Stimulated activated CD8-positive, alpha-beta memory T cell treated with anti-CD3 and anti-CD28 coated beads, Interleukin-4, amount 100 ng/mL, for 1 hour (primary cell): ENCODE results near the gene ADGRG1.
A peak's percentile ranks its signal among the peaks of the same experiment; 100 is the strongest.
"Not testable (repeated sequence)": the region's sequence is repeated elsewhere in the genome, so short reads cannot be mapped to it uniquely, and the experiment has no call there.

ENCODE experiments used
- DNase-seq, 2 donors: peaks; one replicate each; pipeline ENCODE4 v3.0.0-alpha.2; 2020; ENCODE audit warnings: low read depth in 2 of 2, low spot score in 1 of 2

ADGRG1 gene

DNA sequence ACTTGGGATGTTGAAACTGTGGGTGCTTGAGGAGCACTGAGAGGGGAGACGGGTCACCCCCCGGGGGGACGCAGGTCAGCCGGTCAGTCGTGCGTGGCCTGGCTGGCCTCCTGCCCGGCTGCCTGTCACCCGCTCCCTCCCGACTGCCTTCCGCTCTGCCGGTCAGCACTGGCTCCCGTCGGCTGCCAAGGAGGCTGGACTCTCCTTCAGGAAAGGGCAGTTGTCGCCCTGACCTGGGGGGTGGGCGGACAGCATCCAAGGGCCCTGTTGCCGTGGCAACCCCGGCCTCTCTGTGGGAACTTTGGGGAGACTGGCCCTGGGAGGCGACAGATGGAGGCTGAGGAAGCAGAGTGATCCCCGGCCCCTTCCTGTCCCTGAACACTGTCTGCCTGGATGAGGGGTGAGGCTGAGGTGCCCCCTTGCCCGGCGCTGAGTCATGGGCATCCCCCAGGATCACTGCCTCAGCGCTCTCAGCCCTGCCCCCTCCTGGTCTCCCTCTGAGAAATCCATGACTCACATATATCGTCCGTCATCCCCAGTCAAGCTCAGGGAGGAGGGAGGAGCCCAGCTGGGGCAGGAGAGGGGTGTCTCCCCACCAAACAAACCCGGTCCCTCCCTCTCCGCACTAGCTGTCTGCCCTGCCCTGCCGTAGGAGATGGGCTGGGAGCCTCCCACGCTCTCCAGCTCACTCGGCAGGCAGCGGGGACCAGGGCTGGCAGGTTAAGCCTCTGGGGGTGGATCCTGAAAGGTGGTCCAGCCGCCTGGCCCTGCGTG, at the start of gene ADGRG1:
ADGRG1 (plus strand) TSS at position 623 of the 774 bp plus-strand sequence. CDS start 21,658 bp downstream, outside the sequence.
- DNase-seq = no peak

DNA sequence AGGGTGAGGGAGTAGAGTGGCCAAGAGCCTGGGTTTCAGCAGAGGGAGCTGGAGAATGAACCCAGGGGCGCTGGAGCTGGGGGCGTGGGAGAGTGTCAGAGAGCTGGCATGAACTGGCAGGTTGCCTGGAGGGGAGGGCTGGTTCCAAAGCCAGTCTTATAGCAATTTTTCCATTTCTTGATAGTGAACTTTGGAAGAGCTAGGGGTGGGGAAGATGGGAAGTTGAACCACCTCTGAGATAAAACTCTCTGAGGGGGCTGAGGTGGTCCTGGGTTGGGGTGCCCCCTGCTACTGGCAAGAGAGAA, 49.1 kb upstream of the ADGRG1 start:
- no peak for DNase-seq

DNA sequence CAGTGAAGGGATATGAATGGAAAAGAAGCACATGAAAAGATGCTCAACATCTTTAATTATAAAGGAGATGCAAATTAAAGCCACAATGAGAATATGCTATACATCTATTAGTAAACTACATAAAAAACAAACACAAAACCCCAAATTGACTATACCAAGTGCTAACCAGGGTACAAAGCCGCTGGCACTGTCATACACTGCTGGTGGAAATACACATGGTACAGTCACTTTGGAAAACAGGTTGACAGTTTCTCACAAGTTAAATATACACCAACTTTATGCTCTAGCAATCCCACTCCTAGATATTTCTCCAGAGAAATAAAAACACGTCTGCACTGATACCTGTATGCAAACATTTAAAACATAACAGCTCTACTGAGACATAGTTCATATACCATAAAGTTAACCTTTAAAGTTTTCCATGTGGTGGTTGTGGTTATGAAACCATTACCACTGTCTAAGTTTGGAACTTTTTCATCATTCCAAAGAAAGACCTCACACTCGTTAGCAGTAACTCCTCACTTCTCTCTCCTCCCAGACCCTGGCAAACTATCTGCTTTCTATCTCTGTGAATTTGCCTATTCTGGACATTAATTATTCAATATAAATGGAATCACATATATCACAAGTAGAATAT, 43.3 kb upstream of the ADGRG1 start:
- no peak for DNase-seq

DNA sequence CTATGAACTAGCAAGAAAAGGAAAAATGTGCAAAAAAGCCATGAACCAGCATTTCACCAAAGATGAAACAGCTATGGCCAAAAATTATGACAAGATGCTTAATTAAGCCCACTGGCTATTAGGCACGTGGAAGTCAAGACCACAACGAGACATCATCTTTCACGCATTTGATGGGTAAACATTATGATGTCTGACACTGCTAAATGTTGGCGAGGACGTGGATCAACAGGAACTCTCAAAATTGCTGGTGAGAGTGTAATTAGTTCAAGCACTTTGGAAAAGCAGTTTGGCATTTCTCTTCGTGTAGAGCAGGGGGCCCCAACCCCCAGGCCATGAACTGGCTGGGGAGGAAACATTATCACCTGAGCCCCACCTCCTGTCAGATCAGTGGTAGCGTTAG, 39.6 kb upstream of the ADGRG1 start:
- no peak for DNase-seq

DNA sequence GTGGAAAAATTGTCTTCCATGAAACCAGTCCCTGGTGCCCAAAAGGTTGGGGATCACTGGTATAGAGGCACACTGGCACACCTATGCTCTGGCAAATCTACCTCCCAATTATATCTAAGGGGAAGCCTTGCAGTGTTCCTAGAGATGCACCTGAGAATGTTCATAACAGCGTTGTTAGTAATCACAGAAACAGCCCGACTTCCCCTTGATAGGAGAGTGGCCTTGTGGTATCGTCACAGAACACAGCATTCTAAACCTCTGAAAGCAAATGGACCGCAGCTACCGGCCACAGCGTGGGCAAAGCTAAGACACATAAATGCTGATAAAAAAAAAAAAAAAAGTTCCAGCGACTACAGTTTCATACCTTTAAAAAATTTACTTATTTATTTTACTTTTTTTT, 39.1 kb upstream of the ADGRG1 start:
- DNase-seq = no peak

DNA sequence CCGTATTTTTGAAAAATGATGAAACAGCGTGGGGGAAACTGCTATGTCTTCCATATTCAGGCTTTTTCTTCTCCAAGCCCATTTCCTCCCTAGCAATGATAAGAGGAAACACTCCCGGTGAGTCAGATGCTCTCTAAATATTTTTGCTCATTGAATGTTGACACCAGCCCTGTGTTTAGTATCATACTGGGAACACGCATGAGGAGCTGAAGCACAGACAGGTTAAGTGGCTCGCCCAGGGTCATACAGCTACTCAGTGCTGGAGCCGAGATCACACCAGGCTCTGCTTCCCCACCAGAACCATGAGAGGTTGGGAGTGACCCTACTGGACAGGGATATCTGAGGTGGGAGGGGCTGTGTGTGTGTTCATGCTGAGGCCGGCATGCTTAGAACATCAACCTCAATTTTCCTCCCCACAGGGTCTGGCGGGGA, 37.8 kb upstream of the ADGRG1 start:
- DNase-seq = no peak

DNA sequence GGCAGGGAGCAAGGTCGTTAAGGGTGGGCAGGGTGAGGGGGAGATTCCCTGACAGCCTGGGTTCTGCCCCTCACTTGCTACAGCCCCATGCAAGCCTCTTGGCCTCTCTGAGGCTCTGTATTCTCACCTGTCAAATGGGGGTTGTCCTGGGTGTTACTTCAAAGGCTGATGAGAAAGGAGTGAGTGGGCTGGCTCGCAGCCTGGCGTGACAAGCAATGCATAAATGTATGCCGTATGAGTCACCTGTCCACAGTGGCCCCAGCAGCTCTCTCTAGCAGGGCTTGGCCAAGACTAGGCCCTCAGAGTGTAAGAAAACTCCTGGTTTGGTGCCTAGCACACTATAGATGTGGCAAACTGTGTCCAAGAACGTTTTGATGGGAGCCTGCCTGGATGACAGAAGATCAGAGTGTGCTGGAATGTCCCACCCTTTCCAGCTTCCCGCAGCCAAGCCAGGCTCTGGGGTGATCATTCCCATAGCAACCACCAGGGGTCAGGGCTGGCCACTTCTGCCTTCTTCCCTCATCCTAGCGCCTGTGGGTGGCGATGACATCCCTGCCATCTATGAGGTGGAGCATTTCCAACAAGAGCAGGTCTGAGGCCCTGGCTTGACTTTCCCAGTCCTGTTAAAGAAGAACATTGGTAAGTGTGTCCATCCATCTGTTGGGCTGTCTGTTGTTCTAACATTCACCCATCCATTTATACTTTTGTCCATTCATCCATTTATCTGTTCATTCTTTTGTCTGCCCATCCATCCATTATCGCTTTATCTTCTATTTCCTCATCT, 37.2 kb upstream of the ADGRG1 start:
- no peak for DNase-seq

DNA sequence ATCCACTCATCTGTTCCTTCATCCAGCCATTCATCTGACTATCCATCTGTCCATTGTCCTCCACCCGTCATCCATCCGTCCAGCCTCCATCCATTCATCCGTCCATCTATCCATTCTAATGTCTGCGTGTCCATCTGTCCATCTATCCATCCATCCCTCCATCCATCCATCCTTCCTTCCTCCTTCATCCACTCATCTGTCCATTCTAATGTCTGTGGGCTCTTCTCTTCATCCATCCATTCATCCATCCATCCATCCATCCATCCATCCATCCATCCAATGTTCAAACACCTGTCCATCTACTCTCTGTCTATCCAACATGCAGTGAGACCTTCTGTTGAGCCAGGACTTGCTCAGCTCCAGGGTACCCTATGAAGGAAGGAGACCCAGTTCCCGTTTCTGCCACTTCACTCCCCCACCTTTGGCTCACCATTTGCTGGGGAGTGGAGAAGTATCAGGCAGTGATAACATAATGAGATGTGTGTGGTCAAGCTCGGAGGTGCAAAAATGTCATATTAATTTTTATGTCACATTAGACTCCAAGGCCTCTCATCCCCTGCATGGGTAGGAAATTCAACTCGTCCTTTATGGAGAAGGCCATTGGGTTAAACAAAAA, 36.5 kb upstream of the ADGRG1 start:
- DNase-seq = no peak

DNA sequence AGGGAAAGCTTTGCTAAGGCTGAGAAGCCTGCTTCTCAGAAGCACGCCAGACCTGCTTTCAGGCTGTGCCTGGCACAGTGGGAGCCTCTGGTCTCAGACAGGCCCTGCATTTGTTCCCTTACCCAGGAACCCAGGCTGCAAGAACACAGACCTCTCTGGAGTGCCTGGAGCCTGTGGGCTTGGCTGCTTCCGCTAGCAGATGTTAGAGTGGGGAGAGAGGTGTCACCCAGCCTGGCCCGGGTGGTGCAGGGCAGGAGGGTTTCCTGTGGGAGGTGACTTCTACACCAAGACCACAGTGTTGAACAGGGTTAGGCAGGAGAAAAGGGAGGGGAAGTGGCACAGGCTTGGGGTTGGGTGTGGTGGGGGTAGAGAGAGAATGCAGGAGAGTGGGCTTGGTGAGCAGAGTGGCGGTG, 35.8 kb upstream of the ADGRG1 start:
- peak in 1 of 2 donors; percentile 55 for DNase-seq

DNA sequence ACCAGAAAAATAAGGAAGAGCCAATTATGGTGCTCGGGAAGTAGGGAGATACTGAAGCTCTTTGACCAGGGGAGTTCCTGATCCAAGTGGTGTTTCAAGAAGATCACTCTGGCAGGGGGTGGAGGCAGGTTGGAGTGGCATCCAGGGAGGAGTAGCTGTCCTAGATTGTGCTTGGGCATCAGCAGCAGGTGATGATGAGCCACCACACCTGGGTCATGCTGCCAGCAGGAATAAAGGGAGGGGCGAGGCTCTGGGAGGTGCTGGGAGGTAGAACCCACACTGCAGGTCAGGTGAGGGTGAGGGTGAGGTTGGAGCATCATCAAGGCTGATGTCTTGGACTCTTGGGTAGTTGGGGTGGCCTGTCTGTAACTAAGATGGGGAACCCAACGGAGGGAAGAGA, 35.4 kb upstream of the ADGRG1 start:
- DNase-seq = no peak

DNA sequence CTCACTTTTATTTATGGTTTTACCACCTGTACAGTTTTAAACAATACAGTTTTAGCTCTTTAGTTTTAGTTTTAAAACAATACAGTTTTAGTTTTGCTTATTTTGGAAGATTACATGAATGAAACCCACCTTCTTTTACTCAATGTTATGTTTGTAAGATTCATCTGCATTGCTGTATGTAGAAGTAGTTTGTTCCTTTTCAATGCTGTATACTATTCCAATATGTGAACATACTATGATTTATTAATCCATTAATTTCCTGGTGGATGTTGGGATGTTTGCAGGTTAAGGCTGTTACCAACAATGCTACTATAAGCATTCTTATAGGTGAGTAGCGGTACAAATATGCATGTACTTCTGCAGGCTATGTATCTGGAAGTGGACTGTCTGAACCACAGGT, 34.4 kb upstream of the ADGRG1 start:
- DNase-seq = no peak

DNA sequence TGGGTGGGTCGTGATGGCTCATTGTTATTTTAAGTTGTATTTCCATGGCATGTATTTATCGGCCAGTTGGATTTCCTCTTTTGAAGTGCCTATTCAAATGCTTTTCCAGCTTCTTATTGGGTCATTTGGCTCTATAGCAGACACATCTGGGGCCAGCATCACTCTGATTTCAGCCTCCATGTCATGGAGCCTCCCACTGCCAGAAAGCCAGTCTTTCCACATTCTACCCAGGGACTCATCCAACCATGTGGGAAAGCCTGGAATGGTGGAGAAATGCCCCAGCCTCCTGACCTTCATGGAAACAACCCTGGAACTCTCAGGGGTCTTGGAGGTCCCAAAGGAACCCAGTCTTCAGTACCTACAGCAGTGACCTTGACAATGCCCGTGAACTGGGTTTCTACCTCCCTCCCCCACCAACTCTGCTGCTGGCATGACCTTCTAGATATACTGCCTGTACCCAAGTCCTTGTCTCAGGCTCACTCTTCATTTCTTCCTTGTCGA, 33.8 kb upstream of the ADGRG1 start:
- DNase-seq = no peak

DNA sequence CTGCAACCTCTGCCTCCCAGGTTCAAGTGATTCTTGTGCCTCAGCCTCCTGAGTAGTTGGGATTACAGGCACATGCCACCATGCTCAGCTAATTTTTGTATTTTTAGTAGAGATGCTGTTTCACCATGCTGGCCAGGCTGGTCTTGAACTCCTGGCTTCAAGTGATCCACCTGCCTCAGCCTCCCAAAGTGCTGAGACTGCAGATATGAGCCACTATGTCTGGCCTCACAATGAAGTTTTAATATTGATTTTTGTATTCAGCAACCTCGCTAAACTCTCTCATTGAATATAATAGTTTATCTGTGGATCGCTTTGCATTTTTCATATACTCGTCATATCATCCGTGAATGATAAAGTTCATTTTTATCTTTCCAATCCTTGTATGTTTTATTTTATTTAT, 32.2 kb upstream of the ADGRG1 start:
- DNase-seq = not testable (repeated sequence)

DNA sequence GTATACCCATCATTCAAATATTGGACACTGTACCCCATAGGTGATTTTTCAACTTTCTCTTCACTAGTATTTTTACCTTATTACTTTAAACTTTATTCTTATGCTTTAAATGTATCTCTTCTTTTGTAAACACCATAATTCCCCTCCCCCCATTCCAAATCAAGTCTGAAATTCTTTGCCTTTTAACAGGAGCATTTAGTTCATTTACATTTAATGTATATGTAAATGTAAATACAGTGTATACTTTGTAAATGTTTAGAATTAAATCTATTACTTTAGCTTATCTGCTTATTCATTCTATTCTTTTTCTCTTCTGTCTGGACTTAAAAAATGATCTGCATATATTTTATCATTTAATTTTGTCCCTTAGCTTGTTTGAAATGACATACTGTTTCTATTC, 30.0 kb upstream of the ADGRG1 start:
- no peak for DNase-seq

DNA sequence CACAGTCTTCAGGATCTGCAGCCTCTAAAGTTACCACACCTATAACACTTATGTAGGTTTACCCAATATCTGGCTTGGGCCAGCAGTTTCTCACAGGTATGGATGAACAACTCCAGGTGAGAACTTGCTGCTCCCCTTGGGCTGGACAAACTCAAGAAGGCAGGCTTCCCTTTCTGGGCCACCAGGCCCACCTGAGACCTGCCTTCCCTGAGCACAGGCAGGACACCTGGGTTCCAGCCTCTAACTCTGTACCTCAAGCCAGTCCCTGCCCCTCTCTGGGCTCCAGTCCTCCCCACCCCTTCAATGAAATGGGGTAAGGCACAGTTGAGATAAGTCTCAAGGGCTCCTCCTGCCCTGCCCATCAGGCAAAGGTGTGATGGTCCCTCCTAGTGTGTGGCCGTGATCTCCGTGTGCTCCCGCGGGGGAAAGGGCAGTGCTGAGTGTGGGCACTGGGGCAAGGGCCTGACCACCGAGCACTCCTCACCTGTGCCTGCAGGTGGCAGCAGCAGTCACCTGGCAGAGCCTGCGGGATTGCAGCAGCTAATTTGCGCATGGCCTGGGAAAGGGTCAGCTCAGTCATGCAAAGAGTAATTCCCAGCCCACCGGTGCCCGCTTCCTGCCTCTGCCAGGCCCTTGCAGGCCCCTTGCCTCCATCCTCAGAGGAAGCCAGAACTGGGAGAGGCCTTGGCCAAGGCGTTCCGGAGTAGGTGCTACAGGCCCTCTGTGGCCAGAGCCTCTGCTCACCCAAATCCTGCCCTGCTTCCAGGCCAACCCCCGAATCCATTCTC, 28.2 kb upstream of the ADGRG1 start:
- no peak for DNase-seq

DNA sequence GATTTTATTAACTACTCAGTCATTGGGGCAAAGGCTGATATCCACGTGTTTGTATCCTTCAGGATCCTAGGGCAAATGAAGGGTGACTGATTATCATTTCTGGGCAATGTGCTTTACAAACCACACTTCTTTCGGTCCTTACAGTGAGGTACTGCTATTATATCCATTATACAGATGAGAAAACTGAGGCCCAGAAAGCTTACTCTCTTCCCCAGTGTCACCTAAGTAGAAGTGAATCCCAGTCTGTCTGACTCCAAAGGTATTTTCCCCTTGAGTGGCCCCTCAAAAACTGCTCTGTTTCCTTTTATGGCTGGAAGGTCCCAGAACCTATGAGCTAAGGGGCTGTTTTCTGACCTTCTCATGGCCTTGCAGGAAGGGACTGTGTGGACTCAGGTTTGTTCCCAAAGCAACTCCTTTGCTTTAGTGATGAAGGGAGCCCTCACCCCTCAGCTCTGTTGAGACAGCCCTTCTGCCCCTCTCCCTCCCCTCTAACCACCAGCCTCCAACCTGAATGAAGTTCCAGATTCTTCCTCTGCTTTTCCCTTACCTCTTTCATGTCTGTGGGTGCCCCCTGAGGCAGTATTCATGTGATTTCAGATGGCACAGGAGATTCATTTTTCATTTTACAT, 27.4 kb upstream of the ADGRG1 start:
- DNase-seq = no peak

DNA sequence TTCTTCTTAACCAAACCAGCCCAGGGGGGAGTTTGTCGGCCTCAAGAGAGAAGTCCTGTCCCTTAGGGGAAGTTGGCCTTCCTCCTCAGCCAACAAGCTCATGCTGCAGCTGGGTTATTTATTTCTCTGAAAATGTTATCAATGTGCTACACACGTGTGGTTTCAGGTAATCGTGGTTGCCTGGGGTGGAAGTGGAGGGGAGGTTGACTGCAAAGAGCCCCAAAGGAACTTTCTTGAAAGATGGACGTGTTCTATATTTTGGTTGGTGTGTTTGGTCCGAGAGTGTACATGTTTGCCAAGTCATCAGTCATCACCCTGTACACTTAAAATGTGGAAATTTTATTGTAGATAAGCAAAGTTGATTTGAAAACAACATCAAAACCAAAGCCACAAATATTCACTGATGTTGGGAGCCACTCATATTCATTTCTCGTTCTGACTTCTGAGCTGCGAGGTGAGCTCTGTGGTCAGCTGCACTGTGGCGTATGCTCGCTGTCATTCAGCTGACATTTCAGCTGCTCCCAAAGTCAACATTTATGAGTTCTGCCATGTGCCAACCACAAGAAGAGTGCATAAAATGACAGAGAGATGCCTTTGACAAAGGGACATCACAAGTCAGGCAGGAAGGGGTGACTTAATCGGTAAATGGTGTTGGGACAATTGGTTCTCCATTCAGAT, 26.5 kb upstream of the ADGRG1 start:
- no peak for DNase-seq

DNA sequence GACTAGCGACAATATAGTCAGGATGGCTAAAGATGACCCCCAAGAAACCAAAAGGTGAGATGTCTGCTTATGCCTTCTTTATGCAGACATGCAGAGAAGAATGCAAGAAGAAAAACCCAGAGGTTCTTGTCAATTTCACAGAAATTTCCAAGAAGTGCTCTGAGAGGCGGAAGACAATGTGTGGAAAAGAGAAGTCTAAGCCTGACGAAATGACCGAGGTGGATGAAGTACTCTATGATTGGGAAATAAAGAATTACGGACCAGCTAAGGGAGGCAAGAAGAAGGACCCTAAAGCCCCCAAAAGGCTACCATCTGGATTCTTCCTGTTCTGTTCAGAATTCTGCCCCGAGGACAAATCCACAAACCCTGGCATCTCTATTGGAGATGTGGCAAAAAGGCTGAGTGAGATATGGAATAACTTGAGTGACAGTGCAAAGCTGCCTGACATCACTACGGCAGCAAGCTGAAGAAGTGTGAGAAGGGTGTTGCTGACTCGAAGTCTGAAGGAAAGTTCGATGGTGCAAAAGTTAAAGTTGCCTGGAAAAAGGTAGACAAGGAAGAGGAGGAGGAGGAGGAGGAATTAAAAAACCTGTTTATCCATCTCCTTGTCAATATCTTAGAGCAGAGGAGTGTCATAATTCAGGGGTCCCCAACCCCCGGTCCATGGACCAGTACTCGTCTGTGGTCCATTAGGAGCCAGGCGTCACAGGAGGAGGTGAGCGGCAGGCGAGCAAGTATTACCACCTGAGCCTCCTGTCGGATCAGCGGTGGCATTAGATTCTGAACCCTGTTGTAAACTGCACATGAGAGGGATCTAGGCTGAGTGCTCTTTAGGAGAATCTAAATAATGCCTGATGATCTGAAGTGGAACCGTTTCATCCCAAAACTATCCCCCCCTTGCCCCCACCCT, 25.1 kb upstream of the ADGRG1 start:
- no peak for DNase-seq

DNA sequence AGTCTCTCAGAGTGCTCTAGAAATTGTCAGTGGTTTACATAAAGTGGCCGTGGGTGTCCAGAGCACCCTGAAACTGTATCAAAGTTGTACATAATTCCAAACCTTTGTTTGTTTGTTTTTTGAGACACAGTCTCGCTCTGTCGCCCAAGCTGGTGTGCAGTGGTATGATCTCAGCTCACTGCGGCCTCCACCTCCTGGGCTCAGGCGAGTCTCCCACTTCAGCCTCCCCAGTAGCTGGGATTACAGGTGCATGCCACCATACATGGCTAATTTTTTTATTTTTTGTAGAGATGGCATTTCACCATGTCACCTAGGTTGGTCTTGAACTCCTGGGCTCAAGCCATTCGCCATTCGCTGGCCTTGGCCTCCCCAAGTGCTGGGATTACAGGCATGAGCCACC, 24.3 kb upstream of the ADGRG1 start:
- no peak for DNase-seq
